ENCODE measurements around the gene CAMK4. TPM values are rescaled to one million over a fixed set of nuclear protein-coding genes. Genes with fewer than 3 reads are reported as not detected.

CAMK4 gene
- total RNA-seq, 2 donors from 2014 or later = 6.7 to 14.0 TPM

- H3K36me3 ChIP-seq = no peaks in the 10 kb centered on the region
Measured at GRCh38 chr5:111453747-111454146, 229.6 kb downstream of the CAMK4 start.

GRCh38 chr5:111454198-111454622 is 230.0 kb downstream of the CAMK4 start:
- intact Hi-C loops (cut with DNase I) = no loop called here
- no peaks in the 10 kb centered on the region for H3K9me3 ChIP-seq
- no peak for DNase-seq (ENCODE audit: low spot score)
- no peak for TF ChIP-seq POLR2AphosphoS5 (IDR thresholded peaks at IDR 0.05)
- H3K4me3 ChIP-seq = no peak overlapping the region
- no peak overlapping the region for H3K27ac ChIP-seq
- no peaks in the 10 kb centered on the region for H3K4me1 ChIP-seq (replicated peaks)
- WGBS = 22% methylated on average over 3 of the region's 3 CpGs
- no peaks in the 10 kb centered on the region for H3K36me3 ChIP-seq
- H3K27me3 ChIP-seq (replicated peaks; ENCODE audit: insufficient read depth) = no peaks in the 10 kb centered on the region

More at GRCh38 chr5:111453747-111454146, 229.6 kb downstream of the CAMK4 start:
- Histone ChIP-seq H3K9me3 (no peaks in the 10 kb centered on the region), H3K27me3 (replicated peaks; ENCODE audit: insufficient read depth) (no peaks in the 10 kb centered on the region), H3K4me1 (replicated peaks) (no peaks in the 10 kb centered on the region), H3K27ac (no peak overlapping the region), H3K4me3 (no peak overlapping the region)
- 26% methylated on average over 2 of the region's 2 CpGs for WGBS
- DNase-seq (ENCODE audit: low spot score) = no peak
- TF ChIP-seq POLR2AphosphoS5 (IDR thresholded peaks at IDR 0.05) = no peak
- TF ChIP-seq POLR2A (IDR thresholded peaks at IDR 0.05) = no peak
- no peak for TF ChIP-seq CTCF (IDR thresholded peaks at IDR 0.05)
- intact Hi-C loops (cut with DNase I) = no loop called here

- H3K27ac ChIP-seq = no peak overlapping the region
- 66% methylated on average over 2 of the region's 2 CpGs for WGBS
- no peak for DNase-seq (ENCODE audit: low spot score)
Measured at GRCh38 chr5:111454776-111455175, 230.6 kb downstream of the CAMK4 start.

GRCh38 chr5:111461255-111461671 is 237.1 kb downstream of the CAMK4 start:
- no peak for DNase-seq (ENCODE audit: low spot score)
- WGBS = 54% methylated on average over 3 of the region's 3 CpGs
- Histone ChIP-seq H3K4me1 (replicated peaks) (no peaks in the 10 kb centered on the region), H3K9me3 (no peaks in the 10 kb centered on the region), H3K36me3 (no peaks in the 10 kb centered on the region), H3K27me3 (replicated peaks; ENCODE audit: insufficient read depth) (no peaks in the 10 kb centered on the region), H3K27ac (no peak overlapping the region), H3K4me3 (no peak overlapping the region)
- intact Hi-C loops (cut with DNase I) = loop anchor here (5.0 kb wide), 1 partner anchor 304 kb away; no protein-coding TSS in a partner anchor
- no peak for TF ChIP-seq POLR2A (IDR thresholded peaks at IDR 0.05)
- TF ChIP-seq CTCF (IDR thresholded peaks at IDR 0.05) = no peak
- TF ChIP-seq POLR2AphosphoS5 (IDR thresholded peaks at IDR 0.05) = no peak

More at GRCh38 chr5:111454776-111455175, 230.6 kb downstream of the CAMK4 start:
- Histone ChIP-seq H3K36me3 (no peaks in the 10 kb centered on the region), H3K9me3 (no peaks in the 10 kb centered on the region), H3K27me3 (replicated peaks; ENCODE audit: insufficient read depth) (no peaks in the 10 kb centered on the region), H3K4me1 (replicated peaks) (no peaks in the 10 kb centered on the region), H3K4me3 (no peak overlapping the region)
- no peak for TF ChIP-seq POLR2AphosphoS5 (IDR thresholded peaks at IDR 0.05)
- no peak for TF ChIP-seq POLR2A (IDR thresholded peaks at IDR 0.05)
- no peak for TF ChIP-seq CTCF (IDR thresholded peaks at IDR 0.05)
- intact Hi-C loops (cut with DNase I) = no loop called here

GRCh38 chr5:111461934-111462333 is 237.8 kb downstream of the CAMK4 start:
- Histone ChIP-seq H3K36me3 (no peaks in the 10 kb centered on the region), H3K4me3 (no peak overlapping the region), H3K4me1 (replicated peaks) (no peaks in the 10 kb centered on the region), H3K27me3 (replicated peaks; ENCODE audit: insufficient read depth) (no peaks in the 10 kb centered on the region), H3K27ac (no peak overlapping the region), H3K9me3 (no peaks in the 10 kb centered on the region)
- TF ChIP-seq POLR2A (IDR thresholded peaks at IDR 0.05) (no peak), POLR2AphosphoS5 (IDR thresholded peaks at IDR 0.05) (no peak), CTCF (IDR thresholded peaks at IDR 0.05) (no peak)
- no peak for DNase-seq (ENCODE audit: low spot score)
- intact Hi-C loops (cut with DNase I) = loop anchor here (5.0 kb wide), 1 partner anchor 305 kb away; no protein-coding TSS in a partner anchor
- 94% methylated on average over 2 of the region's 2 CpGs for WGBS

Data from prostate gland (tissue), 2 donors.